Suprapubic skin (tissue), 3 donors: ENCODE results near the gene GNAL.

Experiments
- CTCF ChIP-seq, 2 donors: fragments of 200-600 bp in 1 of 2; fragments of 450-650 bp in 1 of 2; sonication (generic) in 1 of 2; IDR thresholded peaks; one replicate each; pipeline ENCODE4 v1.5.1; 2016 to 2019; ENCODE audit warnings: antibody characterized with exemption in 2 of 2, mild to moderate bottlenecking in 1 of 2, moderate library complexity in 1 of 2
- POLR2A ChIP-seq, 2 donors: fragments of 450-650 bp; IDR thresholded peaks; one replicate each; pipeline ENCODE4 v1.6.1; 2017; ENCODE audit warnings: antibody characterized with exemption in 2 of 2, mild to moderate bottlenecking in 2 of 2, moderate library complexity in 2 of 2

- no peak for TF ChIP-seq CTCF (IDR thresholded peaks at IDR 0.05)
- no peak for TF ChIP-seq POLR2A (IDR thresholded peaks at IDR 0.05)
These were observed 11.8 kb downstream of the GNAL start for GRCh38 chr18:11700876-11701275.
